HL-60/S4 treated with phorbol 12-myristate 13-acetate at 8.2 ng/mL for 4 days and 3 days (cell line): Measurements from ENCODE around the gene XPNPEP1.

Experiments
- in situ Hi-C: fragments of 300-500 bp; cut with MboI; formaldehyde crosslinking; loops from 2 replicates; pipeline ENCODE4 v1.15.0; 2022; ENCODE audit warnings: low sequenced_read_pairs

The XPNPEP1 gene

GRCh38 chr10:109947111-109947920 lies 24.0 kb upstream of the XPNPEP1 start:
- in situ Hi-C loops: no loop called here

GRCh38 chr10:109946680-109947079 lies 23.4 kb upstream of the XPNPEP1 start:
- in situ Hi-C loops: no loop called here

- in situ Hi-C loops: no loop called here
Observed at GRCh38 chr10:109945473-109946177, 22.3 kb upstream of the XPNPEP1 start.

- in situ Hi-C loops: no loop called here
Observed at GRCh38 chr10:109944613-109945012, 21.3 kb upstream of the XPNPEP1 start.

- in situ Hi-C loops: no loop called here
Observed at GRCh38 chr10:109941236-109941862, 18.0 kb upstream of the XPNPEP1 start.

GRCh38 chr10:109940553-109940952 lies 17.2 kb upstream of the XPNPEP1 start:
- in situ Hi-C loops: no loop called here

GRCh38 chr10:109940117-109940516 lies 16.8 kb upstream of the XPNPEP1 start:
- in situ Hi-C loops: no loop called here

- in situ Hi-C loops: no loop called here
Observed at GRCh38 chr10:109939315-109939961, 16.1 kb upstream of the XPNPEP1 start.

- in situ Hi-C loops: no loop called here
Observed at GRCh38 chr10:109937460-109938065, 14.3 kb upstream of the XPNPEP1 start.

- in situ Hi-C loops: no loop called here
Observed at GRCh38 chr10:109934958-109935793, 11.9 kb upstream of the XPNPEP1 start.

GRCh38 chr10:109933984-109934565 lies 10.8 kb upstream of the XPNPEP1 start:
- in situ Hi-C loops: no loop called here

- in situ Hi-C loops: no loop called here
Observed at GRCh38 chr10:109932968-109933367, 9.7 kb upstream of the XPNPEP1 start.

GRCh38 chr10:109932391-109932790 lies 9.1 kb upstream of the XPNPEP1 start:
- in situ Hi-C loops: no loop called here

GRCh38 chr10:109931163-109931562 lies 7.9 kb upstream of the XPNPEP1 start:
- in situ Hi-C loops: no loop called here

- in situ Hi-C loops: no loop called here
Observed at GRCh38 chr10:109929501-109930219, 6.3 kb upstream of the XPNPEP1 start.

GRCh38 chr10:109928475-109928891 lies 5.2 kb upstream of the XPNPEP1 start:
- in situ Hi-C loops: no loop called here

- in situ Hi-C loops: no loop called here
Observed at GRCh38 chr10:109926825-109927224, 3.5 kb upstream of the XPNPEP1 start.

- in situ Hi-C loops: no loop called here
Observed at GRCh38 chr10:109926061-109926745, 2.9 kb upstream of the XPNPEP1 start.
